A673 (cell line): ENCODE results near the gene BABAM2. TPM values are rescaled to one million over a fixed set of nuclear protein-coding genes. Genes with fewer than 3 reads are reported as not detected.
"Not testable (repeated sequence)": the region's sequence is repeated elsewhere in the genome, so short reads cannot be mapped to it uniquely, and the experiment has no call there.

Experiments used
- BruUV-seq: library from RNA; stranded (reverse); fragments of 400-500 nt; replicated peaks from 2 replicates; lab custom pipeline; 2021; lab: Mats Ljungman, UMichigan
- CTCF ChIA-PET: fragments of 300-600 bp; sonication (Branson Sonifier 250); formaldehyde crosslinking; loops from one replicate; lab custom pipeline; 2022; ENCODE audit warnings: antibody characterized with exemption; lab: Charles Lee
- POLR2A ChIA-PET: fragments of 300-600 bp; sonication (Branson Sonifier 250); formaldehyde crosslinking; loops from one replicate; lab custom pipeline; 2022; ENCODE audit warnings: antibody characterized with exemption; ENCODE audit not compliant: low non-redundant PET; lab: Charles Lee
- DNase-seq: peaks from one replicate; pipeline ENCODE4 v3.0.0-alpha.2; 2015; ENCODE audit warnings: low spot score
- H3K27ac ChIP-seq: fragments of 200-600 bp; sonication (generic); 2 replicates; pipeline ENCODE4 v1.5.1; 2016; ENCODE audit warnings: mixed run types, low read depth, mild to moderate bottlenecking, mixed read lengths, antibody characterized with exemption, low read length; ENCODE audit not compliant: poor library complexity, severe bottlenecking
- H3K27me3 ChIP-seq: fragments of 200-600 bp; sonication (generic); replicated peaks from 2 replicates; pipeline ENCODE4 v1.6.1; 2017; ENCODE audit warnings: mixed run types, low read depth, mild to moderate bottlenecking, mixed read lengths, antibody characterized with exemption, low read length; ENCODE audit not compliant: insufficient read depth, poor library complexity
- H3K36me3 ChIP-seq: fragments of 200-600 bp; sonication (generic); 2 replicates; pipeline ENCODE4 v1.6.1; 2016; ENCODE audit warnings: mixed run types, mild to moderate bottlenecking, mixed read lengths, antibody characterized with exemption, low read length; ENCODE audit not compliant: insufficient read depth, poor library complexity, severe bottlenecking
- H3K4me1 ChIP-seq: fragments of 200-600 bp; sonication (generic); 2 replicates; pipeline ENCODE4 v1.6.1; 2017; ENCODE audit warnings: mixed run types, mild to moderate bottlenecking, mixed read lengths, antibody characterized with exemption, low read length; ENCODE audit not compliant: insufficient read depth, poor library complexity, severe bottlenecking
- H3K4me3 ChIP-seq: fragments of 200-600 bp; sonication (generic); 2 replicates; pipeline ENCODE4 v1.5.1; 2016; ENCODE audit warnings: low read depth, mixed run types, mild to moderate bottlenecking, mixed read lengths, low read length; ENCODE audit not compliant: poor library complexity, severe bottlenecking
- H3K9me3 ChIP-seq: fragments of 200-600 bp; sonication (generic); 2 replicates; pipeline ENCODE4 v1.6.1; 2016; ENCODE audit warnings: mixed run types, low read depth, mild to moderate bottlenecking, mixed read lengths, antibody characterized with exemption, low read length; ENCODE audit not compliant: poor library complexity, severe bottlenecking
- CTCF ChIP-seq: fragments of 300-800, 200-600 bp; sonication (generic); conservative IDR thresholded peaks from 2 replicates; pipeline ENCODE4 v1.5.1; 2017; ENCODE audit warnings: low read depth, mild to moderate bottlenecking, antibody characterized with exemption, low read length, moderate library complexity, mixed read lengths
- EZH2 ChIP-seq: fragments of 200-600 bp; sonication (generic); IDR thresholded peaks from 2 replicates; pipeline ENCODE4 v1.6.1; 2017; ENCODE audit warnings: borderline replicate concordance, low read depth, mild to moderate bottlenecking, mixed read lengths, antibody characterized with exemption, low read length; ENCODE audit not compliant: poor library complexity, severe bottlenecking
- intact Hi-C: fragments of 100-400 bp; cut with micrococcal nuclease; formaldehyde crosslinking; loops from one replicate; pipeline ENCODE4 v1.10.0; 2022; ENCODE audit not compliant: unreplicated experiment
- total RNA-seq: library from RNA; stranded (reverse); gene quantifications from 2 replicates; pipeline ENCODE4 v1.2.3, GENCODE V29; 2021

Gene BABAM2
- total RNA-seq, 1 experiment from 2014 or later: 21.8 TPM

GRCh38 chr2:28369358-28369757 lies 478.8 kb downstream of the BABAM2 start:
- no TSS peak for BruUV-seq
- POLR2A ChIA-PET: no interaction called here
- Histone ChIP-seq H3K27me3 (no peaks in the 10 kb centered on the region), H3K4me3 (no peak overlapping the region), H3K36me3 (no peaks in the 10 kb centered on the region), H3K4me1 (no peaks in the 10 kb centered on the region), H3K27ac (no peak overlapping the region), H3K9me3 (no peaks in the 10 kb centered on the region)
- intact Hi-C loops: no loop called here
- CTCF ChIA-PET: no interaction called here
- no peak for DNase-seq
- TF ChIP-seq EZH2: no peak
- no peak for TF ChIP-seq CTCF

- ChIA-PET POLR2A (no interaction called here), CTCF (no interaction called here)
- no peak for DNase-seq
- no peak for TF ChIP-seq CTCF
- Histone ChIP-seq H3K36me3 (no peaks in the 10 kb centered on the region), H3K4me1 (no peaks in the 10 kb centered on the region), H3K4me3 (no peak overlapping the region), H3K27ac (no peak overlapping the region), H3K9me3 (no peaks in the 10 kb centered on the region), H3K27me3 (no peaks in the 10 kb centered on the region)
- intact Hi-C loops: no loop called here
- no TSS peak for BruUV-seq
Observed at GRCh38 chr2:28370354-28370753, 479.8 kb downstream of the BABAM2 start.

- H3K27me3 ChIP-seq, DNase-seq, CTCF ChIA-PET, H3K27ac ChIP-seq, intact Hi-C loops, H3K36me3 ChIP-seq, BruUV-seq, POLR2A ChIA-PET, H3K9me3 ChIP-seq, H3K4me3 ChIP-seq, H3K4me1 ChIP-seq: not testable (repeated sequence)
Observed at GRCh38 chr2:28371728-28372127, 481.2 kb downstream of the BABAM2 start.

GRCh38 chr2:28373854-28374253 lies 483.3 kb downstream of the BABAM2 start:
- H3K27ac ChIP-seq: no peak overlapping the region
- BruUV-seq: no TSS peak
- no peak for DNase-seq
- no peaks in the 10 kb centered on the region for H3K9me3 ChIP-seq
- H3K27me3 ChIP-seq: no peaks in the 10 kb centered on the region
- TF ChIP-seq EZH2: no peak
- no peak for TF ChIP-seq CTCF
- intact Hi-C loops: no loop called here
- H3K36me3 ChIP-seq: no peaks in the 10 kb centered on the region
- ChIA-PET CTCF (no interaction called here), POLR2A (no interaction called here)
- no peak overlapping the region for H3K4me3 ChIP-seq
- no peaks in the 10 kb centered on the region for H3K4me1 ChIP-seq
